Stomach (tissue), 9 donors: ENCODE data around the gene OSBPL6. TPM values are rescaled to one million over a fixed set of nuclear protein-coding genes. Genes with fewer than 3 reads are reported as not detected.

Source experiments
- DNase-seq, 2 donors: peaks; one replicate each; pipeline versions ENCODE4 v3.0.0 to v3.0.0-alpha.2; 2013 to 2019
- H3K27ac ChIP-seq, 5 donors: fragments of 200-600 bp in 4 of 5; sonication (generic) in 4 of 5; one replicate each; pipeline ENCODE4 v1.5.1; 2013 to 2019; ENCODE audit warnings: mild to moderate bottlenecking in 1 of 5, moderate library complexity in 1 of 5
- H3K27me3 ChIP-seq, 3 donors: fragments of 200-600 bp; sonication (generic); one replicate each; pipeline ENCODE4 v1.5.1; 2017 to 2019; ENCODE audit warnings: mixed run types in 1 of 3
- H3K36me3 ChIP-seq, 4 donors: fragments of 200-600 bp; sonication (generic); 1 replicate in 3 of 4; 2 replicates in 1 of 4; pipeline ENCODE4 v1.5.1; 2016 to 2019
- H3K4me1 ChIP-seq, 4 donors: fragments of 200-600 bp; sonication (generic); one replicate each; pipeline ENCODE4 v1.5.1; 2016 to 2019
- H3K4me3 ChIP-seq, 4 donors: fragments of 200-600 bp; sonication (generic) in 3 of 4; one replicate each; pipeline ENCODE4 v1.5.1; 2016 to 2019; ENCODE audit warnings: mild to moderate bottlenecking in 1 of 4
- H3K9me3 ChIP-seq, 4 donors: fragments of 200-600 bp; sonication (generic); one replicate each; pipeline ENCODE4 v1.5.1; 2016 to 2019
- EP300 ChIP-seq: sonication (generic); formaldehyde crosslinking; IDR thresholded peaks from one replicate; pipeline ENCODE4 v1.6.1; 2017; ENCODE audit warnings: antibody characterized with exemption
- POLR2A ChIP-seq, 4 donors: fragments of 450-650 bp; IDR thresholded peaks; one replicate each; pipeline ENCODE4 v1.6.1; 2016; ENCODE audit warnings: antibody characterized with exemption in 4 of 4, control low read depth in 2 of 4, mild to moderate bottlenecking in 1 of 4, moderate library complexity in 1 of 4
- POLR2AphosphoS5 ChIP-seq, 3 donors: sonication (generic); formaldehyde crosslinking; IDR thresholded peaks; one replicate each; pipeline ENCODE4 v1.6.1; 2016; ENCODE audit warnings: antibody characterized with exemption in 3 of 3
- WGBS, 5 donors: extraction: QIAGEN DNeasy Blood & Tissue Kit in 3 of 5; methylation state at CpG; one replicate each; pipeline versions ENCODE4 v1.1.5 to v1.1.7; 2013 to 2018; 5-methylcytosine and 5-hydroxymethylcytosine counted together
- intact Hi-C: fragments of 100-400 bp; cut with DNase I; formaldehyde crosslinking; loops from one replicate; pipeline ENCODE4 v1.15.1; 2023; ENCODE audit warnings: low total_unique reads
- polyA plus RNA-seq, 3 donors: library from polyadenylated mRNA; stranded (reverse); fragments of 200-250 nt; gene quantifications; one replicate each; pipeline ENCODE4 v1.2.3, GENCODE V29; 2013
- total RNA-seq, 5 donors: library from RNA; depleted of rRNA; stranded (reverse); fragments of >200 nt; gene quantifications; one replicate each; pipeline versions ENCODE4 v1.1.0 to v1.2.3, GENCODE V29; 2014 to 2016
- TF ChIP-seq, protein P1 (sequence below), 7 experiments: fragments of 450-650 bp in 4 of 7; fragments of 200-600 bp in 3 of 7; sonication (generic) in 3 of 7; IDR thresholded peaks; one replicate each; pipeline ENCODE4 v1.5.1; 2016 to 2019; ENCODE audit warnings: antibody characterized with exemption in 7 of 7, control low read depth in 2 of 7, mild to moderate bottlenecking in 1 of 7
- donor health status: healthy with polysubstance abuse.
- donor health status: Bipolar disorder and iron deficiency.
- donor health status: healthy.

The OSBPL6 gene
- total and polyA plus RNA-seq, 8 donors: 0.29 to 77.6 (median 0.98) TPM

DNA sequence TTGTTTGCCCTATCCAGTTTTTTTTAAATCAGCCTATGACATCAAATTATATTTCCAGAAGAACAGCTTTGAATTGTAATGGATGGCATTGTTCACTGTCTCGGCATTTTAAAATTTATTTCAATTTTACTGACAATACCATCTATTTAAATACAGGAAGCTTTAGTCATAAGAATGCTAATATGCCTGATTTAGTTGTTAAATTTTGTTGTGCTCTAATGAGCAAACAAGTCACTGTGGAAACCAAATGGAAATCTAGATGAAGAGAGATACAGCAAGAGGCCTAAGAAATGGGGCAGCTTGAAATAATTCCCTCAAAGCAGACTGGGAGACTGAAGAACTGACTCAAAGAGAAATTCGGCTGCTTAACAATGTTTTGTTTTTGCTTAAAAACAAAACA lies 76.8 kb downstream of the OSBPL6 start:
- Histone ChIP-seq H3K4me1 (peaks cover 0 to 24% (median 6%) of the 10 kb centered on the region in 4 donors), H3K36me3 (no peaks in the 10 kb centered on the region), H3K27ac (no peak overlapping the region), H3K27me3 (no peaks in the 10 kb centered on the region), H3K4me3 (no peak overlapping the region), H3K9me3 (no peaks in the 10 kb centered on the region)
- intact Hi-C loops: no loop called here
- TF ChIP-seq POLR2AphosphoS5 (IDR thresholded peaks at IDR 0.05) (no peak), EP300 (no peak), POLR2A (IDR thresholded peaks at IDR 0.05) (no peak)
- TF ChIP-seq, protein P1, sequence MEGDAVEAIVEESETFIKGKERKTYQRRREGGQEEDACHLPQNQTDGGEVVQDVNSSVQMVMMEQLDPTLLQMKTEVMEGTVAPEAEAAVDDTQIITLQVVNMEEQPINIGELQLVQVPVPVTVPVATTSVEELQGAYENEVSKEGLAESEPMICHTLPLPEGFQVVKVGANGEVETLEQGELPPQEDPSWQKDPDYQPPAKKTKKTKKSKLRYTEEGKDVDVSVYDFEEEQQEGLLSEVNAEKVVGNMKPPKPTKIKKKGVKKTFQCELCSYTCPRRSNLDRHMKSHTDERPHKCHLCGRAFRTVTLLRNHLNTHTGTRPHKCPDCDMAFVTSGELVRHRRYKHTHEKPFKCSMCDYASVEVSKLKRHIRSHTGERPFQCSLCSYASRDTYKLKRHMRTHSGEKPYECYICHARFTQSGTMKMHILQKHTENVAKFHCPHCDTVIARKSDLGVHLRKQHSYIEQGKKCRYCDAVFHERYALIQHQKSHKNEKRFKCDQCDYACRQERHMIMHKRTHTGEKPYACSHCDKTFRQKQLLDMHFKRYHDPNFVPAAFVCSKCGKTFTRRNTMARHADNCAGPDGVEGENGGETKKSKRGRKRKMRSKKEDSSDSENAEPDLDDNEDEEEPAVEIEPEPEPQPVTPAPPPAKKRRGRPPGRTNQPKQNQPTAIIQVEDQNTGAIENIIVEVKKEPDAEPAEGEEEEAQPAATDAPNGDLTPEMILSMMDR (IDR thresholded peaks at IDR 0.05): no peak
- WGBS, 5 donors: 79 to 85% (median 82%) methylated on average over 2 of the region's 2 CpGs
- no peak for DNase-seq

DNA sequence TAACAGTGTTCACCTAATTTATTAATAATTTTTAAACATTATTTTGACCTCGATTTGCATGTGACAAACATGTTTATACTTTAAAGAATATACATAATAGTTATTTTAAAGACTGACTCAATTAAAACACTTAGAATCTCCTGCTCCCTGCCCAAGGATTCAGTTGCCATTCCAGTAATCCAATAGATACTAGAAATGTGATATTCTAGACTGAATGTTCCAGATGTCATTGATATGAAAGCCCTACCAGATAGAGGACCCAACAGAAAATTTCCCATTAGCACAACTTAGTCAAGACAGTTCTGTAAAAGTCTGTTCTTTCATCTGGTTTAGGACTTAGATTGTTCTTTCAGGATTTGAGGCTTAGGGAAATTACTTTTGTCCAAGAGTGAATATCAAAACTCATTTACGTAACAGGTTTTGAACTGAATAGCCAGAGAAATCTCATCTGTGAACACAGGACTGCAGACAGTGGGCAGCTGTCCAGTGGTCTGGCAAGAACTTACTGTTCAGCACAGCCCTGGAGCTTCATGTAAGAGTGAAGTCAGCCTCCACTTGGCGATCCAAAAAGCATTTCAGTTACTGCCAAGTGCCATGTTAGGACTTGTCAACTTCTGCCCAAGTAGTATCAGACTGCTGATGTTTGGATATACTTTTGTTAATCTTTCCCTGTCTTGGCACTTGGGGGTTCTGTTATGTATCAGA lies 77.5 kb downstream of the OSBPL6 start:
- WGBS, 5 donors: 58 to 85% (median 68%) methylated on average over 3 of the region's 3 CpGs
- peaks cover 0 to 24% (median 6%) of the 10 kb centered on the region in 4 donors for H3K4me1 ChIP-seq
- H3K9me3 ChIP-seq: no peaks in the 10 kb centered on the region
- no peaks in the 10 kb centered on the region for H3K27me3 ChIP-seq
- TF ChIP-seq POLR2AphosphoS5 (IDR thresholded peaks at IDR 0.05) (peak in 1 of 3 donors; percentile 32), EP300 (no peak)
- DNase-seq: peak in 1 of 2 donors; percentile 68
- H3K36me3 ChIP-seq: no peaks in the 10 kb centered on the region
- peak overlapping the region in 1 of 5 donors; percentile 37 for H3K27ac ChIP-seq
- intact Hi-C loops: no loop called here
- H3K4me3 ChIP-seq: no peak overlapping the region

DNA sequence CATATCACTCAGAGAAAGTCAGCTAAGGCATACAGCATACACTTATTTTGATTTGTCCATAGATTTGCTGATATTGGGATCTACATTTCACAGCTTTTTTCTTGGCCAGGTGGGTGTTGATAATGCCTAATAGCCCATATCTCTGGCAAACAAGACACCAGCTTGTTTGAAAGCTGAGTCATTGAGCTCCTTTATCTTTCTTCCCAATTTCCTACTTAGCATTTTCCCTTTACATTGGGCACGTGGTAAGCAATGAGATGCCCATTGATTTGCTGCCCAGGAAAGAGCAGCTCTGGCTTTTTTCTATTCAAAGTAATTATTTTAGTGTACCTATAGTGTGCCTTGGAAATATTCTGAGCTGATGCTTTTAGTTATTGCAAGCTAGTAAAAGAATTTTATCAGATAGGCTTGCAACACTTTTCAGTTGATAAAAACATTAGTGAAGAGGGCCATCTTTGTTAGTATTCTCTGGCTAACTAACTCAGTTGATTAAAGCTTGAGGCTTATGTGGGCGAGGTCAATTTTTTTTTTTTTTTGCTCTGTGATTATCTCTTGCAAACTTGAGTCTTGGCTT lies 79.6 kb downstream of the OSBPL6 start:
- no peaks in the 10 kb centered on the region for H3K27me3 ChIP-seq
- no peak for TF ChIP-seq EP300
- no peak for TF ChIP-seq POLR2AphosphoS5 (IDR thresholded peaks at IDR 0.05)
- TF ChIP-seq POLR2A (IDR thresholded peaks at IDR 0.05): no peak
- TF ChIP-seq, protein P1 (IDR thresholded peaks at IDR 0.05): no peak
- no peaks in the 10 kb centered on the region for H3K9me3 ChIP-seq
- 47 to 56% (median 48%) methylated on average over 2 of the region's 2 CpGs for WGBS, 5 donors
- intact Hi-C loops: no loop called here
- no peak overlapping the region for H3K27ac ChIP-seq
- H3K4me3 ChIP-seq: no peak overlapping the region
- DNase-seq: no peak
- H3K36me3 ChIP-seq: no peaks in the 10 kb centered on the region
- H3K4me1 ChIP-seq: peaks cover 0 to 24% (median 9%) of the 10 kb centered on the region in 4 donors

DNA sequence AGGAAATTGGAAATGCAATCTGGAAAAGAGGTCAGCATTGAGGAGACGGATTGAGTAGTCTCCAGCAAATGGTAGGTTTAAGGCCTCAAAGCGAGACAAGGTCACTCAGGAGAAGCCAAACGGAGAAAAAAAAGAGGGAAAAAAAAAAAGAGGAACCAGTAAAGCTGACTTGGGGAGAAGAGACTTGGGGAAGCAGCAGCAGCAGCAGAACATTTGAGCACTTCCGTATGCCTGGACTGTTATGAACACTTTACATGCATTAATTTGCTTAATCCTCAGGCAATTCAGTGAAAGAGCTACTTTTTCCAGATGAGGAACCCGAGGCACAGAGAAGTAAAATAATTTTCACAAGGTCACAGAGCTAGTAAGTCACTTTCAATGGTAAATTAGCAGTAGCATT lies 81.3 kb downstream of the OSBPL6 start:
- Histone ChIP-seq H3K9me3 (no peaks in the 10 kb centered on the region), H3K36me3 (no peaks in the 10 kb centered on the region), H3K27me3 (no peaks in the 10 kb centered on the region), H3K4me1 (peaks cover 0 to 26% (median 12%) of the 10 kb centered on the region in 4 donors), H3K4me3 (no peak overlapping the region), H3K27ac (no peak overlapping the region)
- WGBS, 5 donors: 79 to 83% (median 82%) methylated on average over 5 of the region's 5 CpGs
- DNase-seq: no peak
- no peak for TF ChIP-seq POLR2A (IDR thresholded peaks at IDR 0.05)
- no peak for TF ChIP-seq POLR2AphosphoS5 (IDR thresholded peaks at IDR 0.05)
- TF ChIP-seq EP300: no peak
- TF ChIP-seq, protein P1 (IDR thresholded peaks at IDR 0.05): no peak
- intact Hi-C loops: no loop called here
